K562 (cell line): ENCODE results near the gene ITGB2. TPM values are rescaled to one million over a fixed set of nuclear protein-coding genes. Genes with fewer than 3 reads are reported as not detected.
A peak's percentile ranks its signal among the peaks of the same experiment; 100 is the strongest.

ENCODE experiments used
- ETS2 ChIP-seq: IDR thresholded peaks from 2 replicates; pipeline ENCODE4 v1.6.1; 2016; ENCODE audit warnings: borderline replicate concordance, missing genetic modification characterization, mild to moderate bottlenecking, moderate library complexity, missing compliant biosample characterization; ENCODE audit not compliant: poor library complexity, severe bottlenecking
- HIVEP1 ChIP-seq: fragments of 250-450 bp; sonication (Bioruptor Pico); IDR thresholded peaks from 2 replicates; pipeline ENCODE4 v1.4.0; 2020; ENCODE audit warnings: mild to moderate bottlenecking
- PTTG1 ChIP-seq: fragments of 450-650 bp; IDR thresholded peaks from 2 replicates; pipeline ENCODE4 v1.6.1; 2016; ENCODE audit warnings: low read depth, mild to moderate bottlenecking, missing genetic modification characterization, missing compliant biosample characterization
- SPI1 ChIP-seq: IDR thresholded peaks from 2 replicates; pipeline ENCODE4 v1.6.1; 2011; ENCODE audit warnings: low read depth, low read length, control low read depth, borderline replicate concordance
- ZC3H8 ChIP-seq: fragments of 450-650 bp; IDR thresholded peaks from 2 replicates; pipeline ENCODE4 v1.6.1; 2017
- ZNF445 ChIP-seq: fragments of 250-450 bp; sonication (Bioruptor Pico); IDR thresholded peaks from 2 replicates; pipeline ENCODE4 v1.4.0; 2020; ENCODE audit warnings: low read depth, mild to moderate bottlenecking, moderate library complexity
- ZNF717 ChIP-seq: fragments of 250-450 bp; sonication (Bioruptor Pico); IDR thresholded peaks from 2 replicates; pipeline ENCODE4 v1.5.0; 2021
- polyA plus RNA-seq, 8 experiments: library from polyadenylated mRNA; depleted of rRNA in 4 of 8; stranded (reverse) in 5 of 8; unstranded in 3 of 8; fragments of >200 nt; fragmentation: Nextera tagmentation in 2 of 8; fragmentation: Illumina TruSeq in 1 of 8; extraction: Ambion mirVana in 2 of 8; extraction: Trizol in 1 of 8; gene quantifications; 2 replicates each; pipeline versions ENCODE4 v1.2.1 to v1.2.3, GENCODE V29; 2011 to 2014; ENCODE audit warnings: inconsistent platforms in 1 of 8, missing spikeins in 1 of 8
- total RNA-seq, 7 experiments: library from RNA; depleted of rRNA in 6 of 7; stranded (reverse); fragments of >200 nt in 6 of 7; fragmentation: Illumina TruSeq in 2 of 7; extraction: Trizol in 2 of 7; gene quantifications; 2 replicates each; pipeline versions ENCODE4 v1.2.1 to v1.2.3, GENCODE V29; 2011 to 2021; ENCODE audit warnings: low replicate concordance in 1 of 7
- TF ChIP-seq, protein P1 (sequence below), 2 experiments: fragments of 450-650 bp; IDR thresholded peaks; 2 replicates each; pipeline ENCODE4 v1.6.1; 2016; ENCODE audit warnings: mild to moderate bottlenecking in 2 of 2, borderline replicate concordance in 1 of 2, low read depth in 1 of 2, moderate library complexity in 1 of 2
- TF ChIP-seq, protein P2 (sequence below): fragments of 250-450 bp; sonication (Bioruptor Pico); IDR thresholded peaks from 2 replicates; pipeline ENCODE4 v1.4.0; 2020; ENCODE audit warnings: mild to moderate bottlenecking, moderate library complexity, borderline replicate concordance
- TF ChIP-seq, protein P3 (sequence below): sonication (generic); formaldehyde crosslinking; IDR thresholded peaks from 2 replicates; pipeline ENCODE4 v1.9.0; 2022; ENCODE audit warnings: mild to moderate bottlenecking, missing genetic modification reagents
- TF ChIP-seq, protein P4 (sequence below): fragments of 450-650 bp; formaldehyde crosslinking; IDR thresholded peaks from 2 replicates; pipeline ENCODE4 v1.4.0; 2020; ENCODE audit warnings: mild to moderate bottlenecking, mixed read lengths

The ITGB2 gene
- total and polyA plus RNA-seq, 9 of the 15 experiments (the other 6 are each of a cell fraction or from before 2014, with no cell fraction given) = 0.07 to 1.3 (median 0.51) TPM; not detected in 2

DNA sequence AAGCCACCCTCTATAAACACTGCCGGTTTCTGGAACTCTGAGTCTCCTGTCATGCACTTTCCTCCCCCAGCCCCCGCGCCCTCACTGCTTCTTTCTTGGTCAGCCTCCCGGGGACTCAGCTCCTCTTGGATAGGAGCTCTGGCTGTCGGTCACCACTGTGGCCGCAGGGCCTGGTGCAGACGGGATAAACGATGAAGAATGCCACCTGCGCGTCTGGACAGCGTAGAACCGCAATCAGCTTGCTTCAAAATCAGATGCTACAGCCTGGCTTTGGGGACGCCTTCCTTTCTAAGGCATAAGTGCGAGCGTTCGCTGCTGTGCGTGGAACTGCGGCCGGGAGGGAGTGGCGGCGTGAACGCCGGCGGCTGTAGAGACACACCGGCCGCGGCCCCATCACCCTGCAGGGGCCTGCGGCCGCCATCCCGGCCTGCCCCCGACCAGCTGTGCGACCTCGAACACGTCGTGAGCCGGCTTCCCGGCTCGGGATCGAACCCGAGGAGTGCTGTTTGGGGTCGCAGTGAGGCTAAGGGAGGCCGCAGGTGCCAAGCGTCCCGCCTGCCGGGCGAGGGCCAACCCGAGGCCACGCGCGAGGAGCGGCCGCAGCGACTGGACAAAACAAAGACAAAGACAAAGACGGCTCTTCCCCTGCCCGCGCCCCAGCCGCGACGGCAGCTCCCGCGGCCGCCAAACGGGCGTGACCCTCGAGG lies 47.9 kb downstream of the ITGB2 start (continued):
- TF ChIP-seq, protein P1, sequence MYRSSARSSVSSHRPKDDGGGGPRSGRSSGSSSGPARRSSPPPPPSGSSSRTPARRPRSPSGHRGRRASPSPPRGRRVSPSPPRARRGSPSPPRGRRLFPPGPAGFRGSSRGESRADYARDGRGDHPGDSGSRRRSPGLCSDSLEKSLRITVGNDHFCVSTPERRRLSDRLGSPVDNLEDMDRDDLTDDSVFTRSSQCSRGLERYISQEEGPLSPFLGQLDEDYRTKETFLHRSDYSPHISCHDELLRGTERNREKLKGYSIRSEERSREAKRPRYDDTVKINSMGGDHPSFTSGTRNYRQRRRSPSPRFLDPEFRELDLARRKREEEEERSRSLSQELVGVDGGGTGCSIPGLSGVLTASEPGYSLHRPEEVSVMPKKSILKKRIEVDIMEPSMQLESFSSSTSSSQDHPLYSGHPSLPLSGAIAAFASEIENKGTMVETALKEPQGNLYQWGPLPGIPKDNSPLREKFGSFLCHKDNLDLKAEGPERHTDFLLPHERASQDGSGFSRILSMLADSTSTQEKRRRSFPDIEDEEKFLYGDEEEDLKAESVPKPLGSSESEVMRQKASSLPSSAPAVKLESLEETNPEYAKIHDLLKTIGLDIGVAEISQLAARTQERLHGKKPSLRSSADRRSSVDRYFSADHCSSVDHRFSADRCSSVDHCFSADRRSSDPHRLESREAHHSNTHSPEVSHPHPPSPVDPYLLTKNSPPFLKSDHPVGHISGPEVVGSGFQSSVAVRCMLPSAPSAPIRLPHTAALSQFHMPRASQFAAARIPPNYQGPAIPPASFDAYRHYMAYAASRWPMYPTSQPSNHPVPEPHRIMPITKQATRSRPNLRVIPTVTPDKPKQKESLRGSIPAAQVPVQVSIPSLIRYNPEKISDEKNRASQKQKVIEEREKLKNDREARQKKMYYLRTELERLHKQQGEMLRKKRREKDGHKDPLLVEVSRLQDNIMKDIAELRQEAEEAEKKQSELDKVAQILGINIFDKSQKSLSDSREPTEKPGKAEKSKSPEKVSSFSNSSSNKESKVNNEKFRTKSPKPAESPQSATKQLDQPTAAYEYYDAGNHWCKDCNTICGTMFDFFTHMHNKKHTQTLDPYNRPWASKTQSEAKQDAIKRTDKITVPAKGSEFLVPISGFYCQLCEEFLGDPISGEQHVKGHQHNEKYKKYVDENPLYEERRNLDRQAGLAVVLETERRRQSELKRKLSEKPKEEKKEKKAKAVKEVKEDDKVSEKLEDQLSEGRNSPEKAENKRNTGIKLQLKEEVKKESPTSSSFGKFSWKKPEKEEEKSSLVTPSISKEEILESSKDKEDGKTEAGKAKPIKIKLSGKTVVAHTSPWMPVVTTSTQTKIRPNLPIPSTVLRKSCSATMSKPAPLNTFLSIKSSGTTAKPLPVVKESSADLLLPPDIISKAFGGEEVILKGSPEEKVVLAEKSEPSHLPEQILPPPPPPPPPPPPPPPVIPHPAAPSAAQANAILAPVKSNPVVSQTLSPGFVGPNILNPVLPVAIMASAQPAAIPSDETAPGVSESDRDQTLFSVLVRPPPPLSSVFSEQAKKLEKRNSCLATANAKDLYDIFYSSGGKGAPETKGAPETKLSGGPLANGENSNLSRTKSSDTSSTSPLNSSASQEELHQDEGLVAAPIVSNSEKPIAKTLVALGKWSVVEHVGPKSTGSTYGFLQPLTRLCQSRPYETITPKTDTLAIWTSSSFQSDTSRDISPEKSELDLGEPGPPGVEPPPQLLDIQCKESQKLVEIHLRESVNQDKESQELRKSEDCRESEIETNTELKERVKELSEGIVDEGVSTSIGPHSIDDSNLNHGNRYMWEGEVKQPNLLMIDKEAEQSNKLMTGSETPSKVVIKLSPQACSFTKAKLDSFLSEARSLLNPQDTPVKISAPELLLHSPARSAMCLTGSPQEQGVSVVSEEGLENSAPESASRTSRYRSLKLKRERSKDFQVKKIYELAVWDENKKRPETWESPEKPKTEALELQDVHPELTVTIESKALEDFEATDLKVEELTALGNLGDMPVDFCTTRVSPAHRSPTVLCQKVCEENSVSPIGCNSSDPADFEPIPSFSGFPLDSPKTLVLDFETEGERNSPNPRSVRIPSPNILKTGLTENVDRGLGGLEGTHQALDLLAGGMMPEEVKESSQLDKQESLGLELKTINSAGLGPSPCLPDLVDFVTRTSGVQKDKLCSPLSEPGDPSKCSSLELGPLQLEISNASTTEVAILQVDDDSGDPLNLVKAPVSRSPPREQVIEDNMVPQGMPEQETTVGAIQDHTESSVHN (IDR thresholded peaks at IDR 0.05; ENCODE audit: borderline replicate concordance in 1 of 2, low read depth in 1 of 2) = no peak
- TF ChIP-seq PTTG1 (tag) (no peak), SPI1 (no peak), ETS2 (tag) (no peak), ZNF445 (CRISPR knock-in tag) (no peak), ZC3H8 (no peak), HIVEP1 (no peak), ZNF717 (CRISPR knock-in tag) (no peak)
- TF ChIP-seq, protein P2, sequence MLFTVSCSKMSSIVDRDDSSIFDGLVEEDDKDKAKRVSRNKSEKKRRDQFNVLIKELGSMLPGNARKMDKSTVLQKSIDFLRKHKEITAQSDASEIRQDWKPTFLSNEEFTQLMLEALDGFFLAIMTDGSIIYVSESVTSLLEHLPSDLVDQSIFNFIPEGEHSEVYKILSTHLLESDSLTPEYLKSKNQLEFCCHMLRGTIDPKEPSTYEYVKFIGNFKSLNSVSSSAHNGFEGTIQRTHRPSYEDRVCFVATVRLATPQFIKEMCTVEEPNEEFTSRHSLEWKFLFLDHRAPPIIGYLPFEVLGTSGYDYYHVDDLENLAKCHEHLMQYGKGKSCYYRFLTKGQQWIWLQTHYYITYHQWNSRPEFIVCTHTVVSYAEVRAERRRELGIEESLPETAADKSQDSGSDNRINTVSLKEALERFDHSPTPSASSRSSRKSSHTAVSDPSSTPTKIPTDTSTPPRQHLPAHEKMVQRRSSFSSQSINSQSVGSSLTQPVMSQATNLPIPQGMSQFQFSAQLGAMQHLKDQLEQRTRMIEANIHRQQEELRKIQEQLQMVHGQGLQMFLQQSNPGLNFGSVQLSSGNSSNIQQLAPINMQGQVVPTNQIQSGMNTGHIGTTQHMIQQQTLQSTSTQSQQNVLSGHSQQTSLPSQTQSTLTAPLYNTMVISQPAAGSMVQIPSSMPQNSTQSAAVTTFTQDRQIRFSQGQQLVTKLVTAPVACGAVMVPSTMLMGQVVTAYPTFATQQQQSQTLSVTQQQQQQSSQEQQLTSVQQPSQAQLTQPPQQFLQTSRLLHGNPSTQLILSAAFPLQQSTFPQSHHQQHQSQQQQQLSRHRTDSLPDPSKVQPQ (CRISPR knock-in tag) = no peak
- TF ChIP-seq, protein P3, sequence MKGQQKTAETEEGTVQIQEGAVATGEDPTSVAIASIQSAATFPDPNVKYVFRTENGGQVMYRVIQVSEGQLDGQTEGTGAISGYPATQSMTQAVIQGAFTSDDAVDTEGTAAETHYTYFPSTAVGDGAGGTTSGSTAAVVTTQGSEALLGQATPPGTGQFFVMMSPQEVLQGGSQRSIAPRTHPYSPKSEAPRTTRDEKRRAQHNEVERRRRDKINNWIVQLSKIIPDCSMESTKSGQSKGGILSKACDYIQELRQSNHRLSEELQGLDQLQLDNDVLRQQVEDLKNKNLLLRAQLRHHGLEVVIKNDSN (CRISPR knock-in tag) = 0 out of 2 replicates have a peak, but pooled peaks have one; percentile 18
- TF ChIP-seq, protein P4, sequence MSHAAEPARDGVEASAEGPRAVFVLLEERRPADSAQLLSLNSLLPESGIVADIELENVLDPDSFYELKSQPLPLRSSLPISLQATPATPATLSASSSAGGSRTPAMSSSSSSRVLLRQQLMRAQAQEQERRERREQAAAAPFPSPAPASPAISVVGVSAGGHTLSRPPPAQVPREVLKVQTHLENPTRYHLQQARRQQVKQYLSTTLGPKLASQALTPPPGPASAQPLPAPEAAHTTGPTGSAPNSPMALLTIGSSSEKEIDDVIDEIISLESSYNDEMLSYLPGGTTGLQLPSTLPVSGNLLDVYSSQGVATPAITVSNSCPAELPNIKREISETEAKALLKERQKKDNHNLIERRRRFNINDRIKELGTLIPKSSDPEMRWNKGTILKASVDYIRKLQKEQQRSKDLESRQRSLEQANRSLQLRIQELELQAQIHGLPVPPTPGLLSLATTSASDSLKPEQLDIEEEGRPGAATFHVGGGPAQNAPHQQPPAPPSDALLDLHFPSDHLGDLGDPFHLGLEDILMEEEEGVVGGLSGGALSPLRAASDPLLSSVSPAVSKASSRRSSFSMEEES = no peak
